Body of pancreas (tissue), 4 donors: ENCODE measurements around the gene SLC28A1. TPM values are rescaled to one million over a fixed set of nuclear protein-coding genes. Genes with fewer than 3 reads are reported as not detected.

Experiments
- ATAC-seq: fragments of 150-250 bp; one replicate; pipeline ENCODE4 v1.9.1; 2016
- DNase-seq, 4 donors: peaks; one replicate each; pipeline ENCODE4 v3.0.0-alpha.2; 2019
- H3K27ac ChIP-seq, 4 donors: fragments of 200-600 bp; sonication (generic); 1 replicate in 3 of 4; 2 replicates in 1 of 4; pipeline versions ENCODE4 v1.5.1 to v1.6.1; 2016 to 2019; ENCODE audit warnings: mild to moderate bottlenecking in 1 of 4, mixed read lengths in 1 of 4, moderate library complexity in 1 of 4
- H3K27me3 ChIP-seq, 2 donors: fragments of 200-600 bp; sonication (generic); one replicate each; pipeline ENCODE4 v1.6.0; 2016; ENCODE audit warnings: mild to moderate bottlenecking in 1 of 2
- H3K36me3 ChIP-seq, 2 donors: fragments of 200-600 bp; sonication (generic); replicated peaks in 1 of 2; 2 replicates each; pipeline ENCODE4 v1.5.1; 2016; ENCODE audit warnings: low read depth in 2 of 2; ENCODE audit not compliant: insufficient read depth in 1 of 2
- H3K4me1 ChIP-seq: fragments of 200-600 bp; sonication (generic); one replicate; pipeline ENCODE4 v1.6.0; 2016
- H3K4me3 ChIP-seq, 2 donors: fragments of 200-600 bp; sonication (generic); 1 replicate in 1 of 2; 2 replicates in 1 of 2; pipeline ENCODE4 v1.5.1; 2016 to 2019
- H3K9me3 ChIP-seq, 3 donors: fragments of 200-600 bp; sonication (generic); 1 replicate in 2 of 3; 2 replicates in 1 of 3; pipeline ENCODE4 v1.5.1; 2016
- CTCF ChIP-seq, 7 experiments: fragments of 450-650 bp in 4 of 7; fragments of 200-600 bp in 3 of 7; sonication (generic) in 3 of 7; IDR thresholded peaks; one replicate each; pipeline ENCODE4 v1.5.1; 2016 to 2019; ENCODE audit warnings: antibody characterized with exemption in 7 of 7
- POLR2A ChIP-seq, 3 donors: fragments of 450-650 bp; IDR thresholded peaks; one replicate each; pipeline ENCODE4 v1.6.1; 2016; ENCODE audit warnings: antibody characterized with exemption in 3 of 3, mild to moderate bottlenecking in 2 of 3
- WGBS, 2 donors: methylation state at CpG; one replicate each; pipeline ENCODE4 v1.1.5; 2017; 5-methylcytosine and 5-hydroxymethylcytosine counted together
- intact Hi-C: fragments of 100-400 bp; cut with DNase I; formaldehyde crosslinking; loops from one replicate; pipeline ENCODE4 v1.15.1; 2023
- total RNA-seq, 2 donors: library from RNA; depleted of rRNA; stranded (reverse); fragments of >200 nt; gene quantifications; one replicate each; pipeline ENCODE4 v1.1.0, GENCODE V29; 2016

Gene SLC28A1
- total RNA-seq, 2 donors from 2014 or later, result 0.26 TPM; not detected in 1

DNA sequence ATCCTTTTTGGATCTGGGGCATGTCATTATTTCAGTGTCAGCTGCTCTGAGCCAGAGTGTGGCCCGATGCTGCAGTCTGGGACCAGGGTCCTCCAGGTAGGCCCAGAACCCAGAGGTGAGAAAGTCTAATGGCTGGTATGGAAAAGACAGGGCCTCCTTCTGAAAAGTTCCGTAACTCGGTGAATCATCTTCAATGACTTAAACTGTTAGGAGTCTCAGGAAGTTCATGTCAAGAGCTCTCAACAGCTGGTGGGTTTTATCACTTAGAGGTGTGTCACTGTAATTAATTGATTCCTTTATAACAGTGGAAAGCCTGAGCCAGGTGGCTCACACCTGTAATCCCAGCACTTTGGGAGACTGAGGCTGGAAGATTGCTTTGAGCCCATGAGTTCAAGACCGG lies 68.7 kb downstream of the SLC28A1 start:
- Histone ChIP-seq H3K9me3 (no peaks in the 10 kb centered on the region), H3K27ac (no peak overlapping the region), H3K27me3 (no peaks in the 10 kb centered on the region), H3K36me3 (no peaks in the 10 kb centered on the region), H3K4me3 (no peak overlapping the region), H3K4me1 (no peaks in the 10 kb centered on the region)
- no peak for DNase-seq
- 85 to 88% methylated on average over 4 of the region's 4 CpGs for WGBS, 2 donors
- intact Hi-C loops, result loop anchor here (5.0 kb wide), 1 partner anchor 89 kb away; no protein-coding TSS in a partner anchor
- TF ChIP-seq POLR2A (IDR thresholded peaks at IDR 0.05) (no peak), CTCF (IDR thresholded peaks at IDR 0.05) (no peak)
- no peak for ATAC-seq

DNA sequence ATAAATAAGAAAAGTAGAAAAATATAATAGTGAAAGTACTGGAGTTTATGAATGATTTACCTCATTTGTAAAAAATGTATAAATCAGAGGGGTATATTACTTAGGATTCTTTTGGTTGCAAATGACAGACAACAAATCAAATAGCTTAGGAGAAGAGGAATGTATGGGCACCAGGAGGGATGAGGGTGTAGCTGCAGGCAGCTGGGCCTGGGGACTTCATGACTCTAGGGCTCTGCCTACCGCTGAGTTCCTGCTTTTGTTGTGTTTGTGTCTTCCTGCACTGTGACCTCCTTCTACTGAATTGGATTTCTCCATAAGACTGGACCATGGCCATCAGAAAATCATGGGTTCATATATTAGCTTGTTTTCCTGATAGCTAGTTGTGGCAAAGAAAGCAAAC lies 69.3 kb downstream of the SLC28A1 start:
- Histone ChIP-seq H3K27me3 (no peaks in the 10 kb centered on the region), H3K27ac (no peak overlapping the region), H3K36me3 (no peaks in the 10 kb centered on the region), H3K4me3 (no peak overlapping the region), H3K9me3 (no peaks in the 10 kb centered on the region), H3K4me1 (no peaks in the 10 kb centered on the region)
- DNase-seq (no peak), ATAC-seq (no peak)
- TF ChIP-seq POLR2A (IDR thresholded peaks at IDR 0.05) (no peak), CTCF (IDR thresholded peaks at IDR 0.05) (no peak)
- WGBS, 2 donors, result 54 to 70% methylated on average over 1 of the region's 1 CpG
- intact Hi-C loops, result loop anchor here (5.0 kb wide), 1 partner anchor 89 kb away; no protein-coding TSS in a partner anchor

GRCh38 chr15:84955089-84955848 lies 70.8 kb downstream of the SLC28A1 start:
- H3K4me1 ChIP-seq, result no peaks in the 10 kb centered on the region
- intact Hi-C loops, result no loop called here

DNA sequence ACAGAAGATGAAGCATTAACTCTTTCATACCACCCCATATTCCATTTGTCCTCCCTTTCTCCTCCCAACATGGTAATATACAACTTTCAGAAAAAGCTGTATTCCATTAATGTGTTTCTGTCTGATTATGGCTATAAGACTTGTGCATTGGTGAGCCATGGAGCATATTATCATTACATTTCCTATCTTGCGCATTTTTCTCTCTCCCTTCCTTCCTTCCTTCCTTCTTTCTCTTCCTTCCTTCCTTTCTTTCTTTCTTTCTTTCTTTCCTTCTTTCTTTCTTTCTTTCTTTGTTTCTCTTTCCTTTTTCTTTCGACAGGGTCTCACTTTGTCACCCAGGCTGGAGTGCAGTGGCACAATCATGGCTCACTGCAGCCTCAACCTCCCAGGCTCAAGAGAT lies 71.7 kb downstream of the SLC28A1 start:
- Histone ChIP-seq H3K4me1 (no peaks in the 10 kb centered on the region), H3K36me3 (no peaks in the 10 kb centered on the region), H3K27ac (no peak overlapping the region), H3K27me3 (no peaks in the 10 kb centered on the region), H3K4me3 (no peak overlapping the region), H3K9me3 (no peaks in the 10 kb centered on the region)
- DNase-seq (no peak), ATAC-seq (no peak)
- intact Hi-C loops, result no loop called here
- 70 to 74% methylated on average over 2 of the region's 2 CpGs for WGBS, 2 donors
- no peak for TF ChIP-seq CTCF (IDR thresholded peaks at IDR 0.05)
- no peak for TF ChIP-seq POLR2A (IDR thresholded peaks at IDR 0.05)

More at GRCh38 chr15:84955089-84955848, 70.8 kb downstream of the SLC28A1 start:
- ATAC-seq, result peak; percentile 98
- no peaks in the 10 kb centered on the region for H3K27me3 ChIP-seq
- H3K27ac ChIP-seq, result no peak overlapping the region
- H3K9me3 ChIP-seq, result no peaks in the 10 kb centered on the region
- WGBS, 2 donors, result 16 to 18% methylated on average over 10 to 15 of the region's 15 CpGs
- H3K36me3 ChIP-seq, result no peaks in the 10 kb centered on the region
- no peak for TF ChIP-seq POLR2A (IDR thresholded peaks at IDR 0.05)
- peak; percentile 75 to 93 (median 90) for TF ChIP-seq CTCF (IDR thresholded peaks at IDR 0.05)
- peak; percentile 79 to 84 (median 82) for DNase-seq
- no peak overlapping the region for H3K4me3 ChIP-seq
